CD4-positive, alpha-beta T cell treated with Interleukin-15 for 4 hours (primary cell): Measurements from ENCODE around the gene WSCD2.
"Not testable (repeated sequence)": the region's sequence is repeated elsewhere in the genome, so short reads cannot be mapped to it uniquely, and the experiment has no call there.

Source experiments
- DNase-seq: peaks from one replicate; pipeline ENCODE4 v3.0.0-alpha.2; 2020; ENCODE audit warnings: low spot score

Gene WSCD2

DNA sequence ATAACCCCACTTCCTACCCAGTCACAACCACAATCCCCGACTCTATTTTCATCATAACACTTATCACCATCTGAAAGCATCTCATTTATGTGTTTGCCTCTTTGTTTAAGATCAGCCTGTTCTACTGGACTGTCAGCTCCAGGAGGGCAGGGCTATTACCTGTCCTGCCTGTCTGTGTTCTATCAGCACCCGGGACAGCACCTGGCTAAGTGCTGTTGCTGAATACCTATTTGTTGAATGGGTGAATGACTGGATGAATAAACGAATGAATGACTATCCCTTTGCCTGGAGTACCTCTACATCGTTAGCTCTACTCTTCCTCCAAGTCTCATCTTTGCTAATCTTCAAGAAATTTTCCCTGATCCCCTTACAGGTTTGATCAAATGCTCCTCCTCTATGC, 69.0 kb downstream of the WSCD2 start:
- DNase-seq, result no peak

GRCh38 chr12:108199106-108199505, 70.0 kb downstream of the WSCD2 start:
- DNase-seq, result no peak

DNA sequence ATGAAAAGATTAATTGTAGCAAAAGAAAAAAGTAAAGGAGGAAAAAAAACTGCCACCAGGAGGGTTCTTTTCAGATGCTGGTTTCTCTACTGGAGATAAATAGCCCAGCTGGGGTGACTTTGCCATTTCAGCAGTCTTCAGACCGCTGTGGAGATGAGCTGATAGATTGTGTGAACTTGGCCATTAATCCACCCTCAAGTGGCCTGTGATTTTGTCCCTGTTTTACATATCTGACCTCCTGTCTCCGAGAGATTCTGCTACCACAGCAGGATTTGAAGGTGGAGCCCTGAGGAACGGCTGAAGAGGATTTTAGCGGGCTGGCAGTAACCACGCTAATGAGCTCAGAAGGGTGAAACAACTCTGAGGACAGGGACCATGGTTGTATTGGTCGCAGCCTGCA, 72.7 kb downstream of the WSCD2 start:
- DNase-seq, result no peak

- no peak for DNase-seq
Measured at GRCh38 chr12:108204117-108204987, 75.3 kb downstream of the WSCD2 start.

- no peak for DNase-seq
Measured at GRCh38 chr12:108205864-108206263, 76.8 kb downstream of the WSCD2 start.

GRCh38 chr12:108207791-108208730, 79.0 kb downstream of the WSCD2 start:
- DNase-seq, result no peak

GRCh38 chr12:108210001-108210400, 80.9 kb downstream of the WSCD2 start:
- no peak for DNase-seq

DNA sequence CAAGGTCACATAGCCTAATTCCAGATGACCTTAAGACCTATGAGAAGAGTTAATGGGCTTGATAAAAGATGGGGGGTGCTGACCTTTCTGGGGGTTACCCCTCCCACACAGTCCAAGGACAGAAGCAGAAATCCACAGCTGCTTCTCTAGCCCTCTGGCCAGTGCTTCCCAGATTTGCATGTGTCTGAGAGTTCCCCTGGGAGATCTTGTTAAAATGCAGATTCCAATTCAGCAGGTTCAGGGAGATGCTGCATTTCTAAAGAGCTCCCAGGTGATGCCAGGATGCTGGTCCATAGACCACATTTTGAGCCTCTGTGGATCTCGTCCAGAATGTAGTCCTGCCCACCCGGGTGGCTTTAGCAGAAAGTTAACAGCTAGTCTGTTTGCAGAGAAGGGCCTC, 82.1 kb downstream of the WSCD2 start:
- DNase-seq, result no peak

- no peak for DNase-seq
Measured at GRCh38 chr12:108213871-108214445, 84.9 kb downstream of the WSCD2 start.

DNA sequence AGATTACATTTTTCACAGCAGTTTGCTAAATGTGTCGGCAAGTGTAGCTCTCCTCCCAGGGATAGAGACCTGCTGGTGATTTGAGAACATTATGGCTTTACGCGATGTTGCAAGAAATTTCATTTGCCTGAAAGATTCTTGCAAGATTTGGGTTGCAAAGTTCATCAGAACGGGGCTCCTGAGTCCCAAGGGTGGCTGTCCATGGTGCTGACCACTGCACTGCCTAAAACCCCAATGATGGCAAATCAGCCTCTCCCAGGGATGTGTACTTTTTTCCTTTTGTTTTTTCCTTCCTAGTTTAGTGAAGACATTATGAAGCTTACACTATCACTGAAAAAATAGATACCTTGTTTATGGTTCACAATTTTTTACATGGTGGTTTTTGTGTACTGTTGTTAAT, 85.4 kb downstream of the WSCD2 start:
- DNase-seq, result no peak

DNA sequence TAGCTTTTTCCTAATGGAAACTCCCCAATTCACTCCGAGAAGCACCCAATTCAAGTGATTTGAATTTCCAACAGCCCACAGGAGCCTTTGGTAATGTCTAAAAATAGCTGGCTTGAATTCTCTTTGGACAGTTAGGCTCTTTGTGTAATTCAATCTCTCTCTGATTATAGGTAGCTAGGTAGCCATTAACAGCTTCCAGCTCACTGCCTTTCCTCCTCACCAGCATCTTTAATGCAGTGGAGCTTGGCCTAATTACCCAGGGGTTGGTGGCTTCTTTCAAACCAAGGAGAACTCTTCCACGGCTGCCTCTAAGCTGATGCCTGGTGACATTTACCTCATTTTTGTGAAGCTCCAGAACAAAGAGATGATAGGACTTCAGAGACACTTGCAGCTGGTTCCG, 86.4 kb downstream of the WSCD2 start:
- DNase-seq, result no peak

DNA sequence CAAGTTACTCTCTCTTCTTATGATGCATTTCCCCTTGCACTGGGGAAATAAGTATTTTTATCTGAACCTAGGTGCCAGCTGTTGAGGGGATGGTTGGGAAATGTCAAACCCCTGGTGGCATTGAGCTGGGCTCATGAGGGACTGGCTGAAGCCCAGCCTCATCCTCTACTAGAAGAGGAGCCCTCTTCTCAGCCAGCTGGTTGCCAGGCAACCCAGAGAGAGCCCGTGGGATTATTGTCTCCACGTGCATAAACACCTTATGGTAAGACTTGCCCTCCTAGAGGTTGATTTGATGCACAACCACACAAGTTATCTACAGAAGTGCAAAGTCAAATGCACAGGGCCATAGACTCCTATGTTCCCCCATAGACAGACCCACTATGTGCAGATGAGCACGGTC, 89.8 kb downstream of the WSCD2 start:
- DNase-seq, result no peak

GRCh38 chr12:108225101-108225500, 96.0 kb downstream of the WSCD2 start:
- not testable (repeated sequence) for DNase-seq

GRCh38 chr12:108226866-108227265, 97.8 kb downstream of the WSCD2 start:
- no peak for DNase-seq

DNA sequence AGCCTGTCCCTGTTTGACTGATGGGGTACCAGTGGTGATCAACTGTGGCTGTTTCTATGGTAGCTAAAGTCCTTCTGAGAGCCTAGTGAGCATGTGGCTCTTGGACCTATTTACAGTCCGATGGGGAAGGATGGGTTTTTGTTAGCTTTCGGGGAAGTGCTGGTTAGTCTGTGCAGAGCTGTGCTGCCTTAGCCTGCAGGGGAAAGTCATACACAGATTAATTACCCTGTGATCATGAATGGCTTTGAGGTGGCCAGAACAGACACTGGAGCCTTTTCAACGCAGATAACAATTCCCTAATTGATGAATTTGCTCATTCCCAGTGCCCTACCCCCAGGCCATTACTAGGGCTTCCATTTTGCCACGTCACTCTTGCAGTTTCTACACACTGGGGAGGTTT, 99.7 kb downstream of the WSCD2 start:
- no peak for DNase-seq

- no peak for DNase-seq
Measured at GRCh38 chr12:108231109-108231905, 102.2 kb downstream of the WSCD2 start.

DNA sequence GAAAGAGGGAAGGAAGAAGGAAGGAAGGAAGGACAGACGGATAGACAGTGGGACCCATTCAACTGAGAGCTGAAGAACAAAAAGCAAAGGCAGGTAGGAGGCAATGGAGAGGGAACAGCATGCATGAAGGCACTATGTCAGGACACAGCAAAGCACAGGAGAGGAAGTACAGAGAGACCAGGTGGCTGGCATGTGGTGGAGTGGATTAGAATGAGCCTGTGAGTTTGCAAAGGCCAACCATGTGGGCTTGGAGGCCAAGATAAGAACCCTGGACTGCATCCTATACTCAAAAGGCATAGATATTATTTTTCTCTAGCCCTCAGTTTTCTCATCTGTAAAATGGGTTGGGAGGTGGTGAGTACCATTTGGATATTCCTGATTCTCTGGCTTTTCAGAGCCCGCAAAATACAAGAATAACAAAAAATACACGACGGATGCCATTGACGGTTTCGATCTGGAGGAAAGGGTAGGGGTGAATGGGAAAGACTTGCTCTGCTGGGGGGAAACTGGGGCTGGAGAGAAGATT, 102.9 kb downstream of the WSCD2 start:
- DNase-seq, result no peak

DNA sequence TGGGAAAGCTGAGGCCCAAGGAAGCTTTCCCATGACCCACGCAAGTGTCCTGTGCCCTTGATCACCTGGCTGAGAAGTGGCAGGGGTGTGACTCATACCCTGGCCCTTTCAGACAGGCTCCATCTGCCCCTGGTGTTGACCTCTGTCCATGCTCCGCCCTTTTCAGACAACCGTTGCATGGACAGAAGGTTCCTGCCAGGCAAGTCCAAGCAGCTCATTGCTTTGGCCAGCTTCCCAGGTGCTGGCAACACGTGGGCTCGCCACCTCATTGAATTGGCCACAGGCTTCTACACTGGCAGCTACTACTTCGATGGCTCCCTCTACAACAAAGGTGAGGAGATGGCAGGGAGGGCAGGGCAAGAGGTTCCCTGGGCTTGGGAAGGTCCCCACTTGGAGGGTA, 103.5 kb downstream of the WSCD2 start:
- DNase-seq, result no peak

DNA sequence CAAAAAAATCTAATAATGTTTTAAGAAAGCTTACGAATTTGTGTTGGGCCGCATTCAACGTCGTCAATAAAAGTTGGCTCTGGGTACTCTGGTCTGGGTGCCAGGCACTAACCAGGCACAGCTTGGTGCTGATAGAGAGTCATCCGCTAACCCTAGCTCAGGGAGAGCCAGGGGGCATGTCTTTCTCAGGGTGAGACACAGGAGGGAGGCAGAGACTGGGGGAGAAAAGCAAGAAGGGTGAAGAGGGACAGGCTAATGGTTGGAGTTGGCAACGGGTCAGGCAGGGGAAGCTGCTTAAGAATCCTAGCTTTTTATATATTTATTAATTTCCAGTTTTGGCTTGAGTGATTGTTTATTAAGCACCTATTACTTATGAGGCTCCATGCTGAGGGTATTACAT, 105.1 kb downstream of the WSCD2 start:
- peak; percentile 17 for DNase-seq

GRCh38 chr12:108235197-108235984, 106.3 kb downstream of the WSCD2 start:
- no peak for DNase-seq

DNA sequence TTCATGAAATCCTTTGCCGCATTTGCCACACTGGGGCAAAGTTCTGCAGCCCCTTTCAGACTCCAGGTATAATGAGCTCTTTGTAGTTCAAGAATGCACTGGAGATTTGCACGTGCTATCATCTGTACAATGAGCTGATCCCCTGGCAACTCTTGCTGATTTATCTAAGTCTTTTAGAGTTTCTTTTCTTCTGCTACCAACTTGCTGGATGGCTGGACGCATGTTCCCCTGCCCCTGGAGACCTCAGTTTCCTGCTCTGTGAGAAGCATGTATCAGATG, 106.8 kb downstream of the WSCD2 start:
- DNase-seq, result no peak
